H1 (cell line): ENCODE data around the gene DNAJC7. TPM values are rescaled to one million over a fixed set of nuclear protein-coding genes. Genes with fewer than 3 reads are reported as not detected.

Experiments used
- CTCF ChIA-PET: fragments of 300-600 bp; sonication (Branson Sonifier 250); formaldehyde crosslinking; loops from one replicate; lab custom pipeline; 2021; ENCODE audit not compliant: partially characterized antibody; lab: Charles Lee
- POLR2A ChIA-PET: fragments of 300-600 bp; sonication (Branson Sonifier 250); formaldehyde crosslinking; loops from one replicate; lab custom pipeline; 2021; ENCODE audit warnings: inconsistent platforms; ENCODE audit not compliant: partially characterized antibody; lab: Charles Lee
- DNase-seq, 2 experiments: peaks; one replicate each; pipeline versions ENCODE4 v3.0.0 to v3.0.0-alpha.2; 2010 to 2022; ENCODE audit warnings: low spot score in 2 of 2, low read depth in 1 of 2, mixed read lengths in 1 of 2
- FAIRE-seq: peaks from 2 replicates; lab custom pipeline; 2011; peaks lifted over from hg19 to GRCh38; lab: Jason Lieb, UNC
- H2AFZ ChIP-seq: 2 replicates; pipeline ENCODE4 v1.8.1; 2012; ENCODE audit warnings: low read length, inconsistent platforms
- H2AK5ac ChIP-seq: 2 replicates; pipeline ENCODE4 v1.6.1; 2013; ENCODE audit warnings: low read depth, low read length
- H2BK120ac ChIP-seq: replicated peaks from 2 replicates; pipeline ENCODE3; 2013; ENCODE audit warnings: low read depth, low read length, inconsistent platforms
- H2BK12ac ChIP-seq: 2 replicates; pipeline ENCODE4 v1.6.1; 2013; ENCODE audit warnings: low read depth, low read length
- H2BK15ac ChIP-seq: 2 replicates; pipeline ENCODE4 v1.6.1; 2013; ENCODE audit warnings: low read length
- H2BK20ac ChIP-seq: 2 replicates; pipeline ENCODE4 v1.6.1; 2013; ENCODE audit warnings: low read length
- H2BK5ac ChIP-seq: 2 replicates; pipeline ENCODE4 v1.6.1; 2013; ENCODE audit warnings: low read depth, low read length
- H3K14ac ChIP-seq: 2 replicates; pipeline ENCODE4 v1.6.1; 2013; ENCODE audit warnings: inconsistent platforms; ENCODE audit not compliant: insufficient read length
- H3K18ac ChIP-seq: 2 replicates; pipeline ENCODE4 v1.6.1; 2013; ENCODE audit warnings: low read length; ENCODE audit errors: extremely low read depth
- H3K23ac ChIP-seq: 2 replicates; pipeline ENCODE4 v1.6.1; 2013; ENCODE audit warnings: inconsistent platforms; ENCODE audit not compliant: insufficient read length
- H3K23me2 ChIP-seq: 2 replicates; pipeline ENCODE4 v1.6.1; 2013; ENCODE audit warnings: low read depth, low read length
- H3K27ac ChIP-seq: 2 replicates; pipeline ENCODE4 v1.6.1; 2011; ENCODE audit warnings: low read depth, low read length, inconsistent platforms
- H3K27me3 ChIP-seq, 4 experiments: replicated peaks in 1 of 4; 1 replicate in 1 of 4; 2 replicates in 3 of 4; pipeline versions ENCODE4 v1.6.1 to v1.8.1; 2011 to 2013; ENCODE audit warnings: low read length in 3 of 4, mild to moderate bottlenecking in 3 of 4, inconsistent platforms in 2 of 4, mixed read lengths in 2 of 4, moderate library complexity in 1 of 4; ENCODE audit not compliant: control insufficient read depth in 3 of 4, insufficient read depth in 3 of 4; ENCODE audit errors: extremely low read depth in 1 of 4
- H3K36me3 ChIP-seq, 4 experiments: 2 replicates each; pipeline versions ENCODE4 v1.6.1 to v1.8.1; 2011 to 2013; ENCODE audit warnings: mild to moderate bottlenecking in 4 of 4, low read length in 3 of 4, moderate library complexity in 2 of 4, control low read depth in 1 of 4, inconsistent platforms in 1 of 4; ENCODE audit not compliant: insufficient read depth in 4 of 4, control insufficient read depth in 2 of 4
- H3K4ac ChIP-seq: replicated peaks from 2 replicates; pipeline ENCODE3; 2013; ENCODE audit warnings: low read length, low read depth, mixed read lengths, inconsistent platforms; ENCODE audit not compliant: insufficient read length
- H3K4me1 ChIP-seq, 4 experiments: replicated peaks in 1 of 4; 1 replicate in 1 of 4; 2 replicates in 3 of 4; pipeline versions ENCODE4 v1.6.1 to v1.8.1; 2011 to 2013; ENCODE audit warnings: low read length in 3 of 4, inconsistent platforms in 2 of 4, mixed read lengths in 1 of 4; ENCODE audit not compliant: insufficient read depth in 4 of 4, control insufficient read depth in 3 of 4
- H3K4me2 ChIP-seq, 2 experiments: 2 replicates each; pipeline versions ENCODE4 v1.6.1 to v1.8.1; 2011 to 2013; ENCODE audit warnings: low read depth in 2 of 2, low read length in 2 of 2, control low read depth in 1 of 2, inconsistent platforms in 1 of 2, mild to moderate bottlenecking in 1 of 2; ENCODE audit not compliant: insufficient read depth in 1 of 2
- H3K4me3 ChIP-seq, 4 experiments: fragments of 200-600, 300-600 bp in 1 of 4; sonication (generic), shearing (Covaris generic), sonication (Bioruptor Twin) in 1 of 4; 2 replicates each; pipeline versions ENCODE4 v1.5.1 to v1.8.1; 2011 to 2016; ENCODE audit warnings: low read length in 4 of 4, low read depth in 3 of 4, control low read depth in 2 of 4, inconsistent platforms in 2 of 4, mild to moderate bottlenecking in 2 of 4, mixed read lengths in 1 of 4, moderate library complexity in 1 of 4; ENCODE audit not compliant: insufficient read depth in 2 of 4; ENCODE audit errors: extremely low read depth in 1 of 4
- H3K56ac ChIP-seq: replicated peaks from 2 replicates; pipeline ENCODE3; 2013; ENCODE audit warnings: low read depth, mild to moderate bottlenecking, mixed read lengths, low read length, inconsistent platforms; ENCODE audit not compliant: insufficient read length
- H3K79me1 ChIP-seq: 2 replicates; pipeline ENCODE4 v1.6.1; 2013; ENCODE audit warnings: low read depth, low read length, control low read depth
- H3K79me2 ChIP-seq, 2 experiments: 2 replicates each; pipeline versions ENCODE4 v1.6.1 to v1.8.1; 2012 to 2013; ENCODE audit warnings: low read length in 2 of 2, mild to moderate bottlenecking in 2 of 2, inconsistent platforms in 1 of 2; ENCODE audit not compliant: insufficient read depth in 2 of 2, control insufficient read depth in 1 of 2
- H3K9ac ChIP-seq, 4 experiments: replicated peaks in 1 of 4; 1 replicate in 1 of 4; 2 replicates in 3 of 4; pipeline versions ENCODE4 v1.6.1 to v1.8.1; 2011 to 2013; ENCODE audit warnings: low read depth in 3 of 4, low read length in 3 of 4, control low read depth in 2 of 4, mild to moderate bottlenecking in 2 of 4, moderate library complexity in 2 of 4, inconsistent platforms in 1 of 4; ENCODE audit errors: extremely low read depth in 1 of 4
- H3K9me3 ChIP-seq, 2 experiments: 2 replicates each; pipeline versions ENCODE4 v1.6.1 to v1.8.1; 2012 to 2013; ENCODE audit warnings: mild to moderate bottlenecking in 2 of 2, moderate library complexity in 2 of 2, control low read depth in 1 of 2, inconsistent platforms in 1 of 2, low read depth in 1 of 2, low read length in 1 of 2, mixed read lengths in 1 of 2; ENCODE audit not compliant: insufficient read depth in 2 of 2
- H4K20me1 ChIP-seq, 2 experiments: replicated peaks in 1 of 2; 2 replicates each; pipeline versions ENCODE3 to v1.8.1; 2011 to 2013; ENCODE audit warnings: inconsistent platforms in 2 of 2, low read length in 2 of 2, mild to moderate bottlenecking in 1 of 2; ENCODE audit not compliant: insufficient read depth in 2 of 2, control insufficient read depth in 1 of 2
- H4K5ac ChIP-seq: 2 replicates; pipeline ENCODE4 v1.6.1; 2013; ENCODE audit warnings: low read length, low read depth, mixed read lengths, inconsistent platforms; ENCODE audit not compliant: insufficient read length
- H4K8ac ChIP-seq: 2 replicates; pipeline ENCODE4 v1.8.0; 2013; ENCODE audit warnings: mild to moderate bottlenecking, moderate library complexity, low read length, inconsistent platforms; ENCODE audit not compliant: insufficient read depth; ENCODE audit errors: extremely low read depth
- H4K91ac ChIP-seq: replicated peaks from 2 replicates; pipeline ENCODE3; 2013; ENCODE audit warnings: low read length, mixed read lengths, inconsistent platforms; ENCODE audit not compliant: insufficient read length
- WGBS, 2 experiments: shearing (Covaris generic) in 1 of 2; methylation state at CpG; one replicate each; pipeline versions ENCODE4 v1.1.6 to v1.1.7; 2013 to 2015; ENCODE audit warnings: low lambda C conversion rate in 2 of 2, mixed read lengths in 2 of 2, inconsistent platforms in 1 of 2, low coverage in 1 of 2, missing lambda C conversion rate in 1 of 2; ENCODE audit not compliant: insufficient replicate concordance in 2 of 2, insufficient coverage in 1 of 2, insufficient read length in 1 of 2; ENCODE audit errors: extremely low coverage in 1 of 2, missing lambda C conversion rate in 1 of 2; 5-methylcytosine and 5-hydroxymethylcytosine counted together
- polyA plus RNA-seq, 7 experiments: library from polyadenylated mRNA; depleted of rRNA in 3 of 7; stranded (reverse) in 5 of 7; unstranded in 2 of 7; fragments of >200 nt in 5 of 7; fragments of 200-250 nt in 2 of 7; gene quantifications; 1 replicate in 5 of 7; 2 replicates in 1 of 7; 4 replicates in 1 of 7; pipeline versions ENCODE4 v1.2.1 to v1.2.3, GENCODE V29; 2011 to 2013; ENCODE audit warnings: missing spikeins in 2 of 7, mixed read lengths in 2 of 7
- total RNA-seq: library from RNA; stranded (reverse); fragmentation: NEBNext Ultra II Directional; extraction: Animal tissue kit (Norgen Biotek cat#: 25700); gene quantifications from 2 replicates; pipeline ENCODE4 v1.2.1, GENCODE V29; 2021

DNAJC7 gene
- total and polyA plus RNA-seq, 2 of the 8 experiments (the other 6 are each of a cell fraction or from before 2014, with no cell fraction given): 31.0 to 148 TPM

GRCh38 chr17:41967141-41967920 is 49.9 kb downstream of the DNAJC7 start:
- DNase-seq (peak in 1 of 2 experiments; percentile 59), FAIRE-seq (no peak)
- Histone ChIP-seq H3K79me2 (no peaks in the 10 kb centered on the region), H4K20me1 (peaks cover 0 to 11% of the 10 kb centered on the region in 2 experiments), H3K79me1 (peaks cover 3% of the 10 kb centered on the region; the same call in 1 of the 2 replicates), H3K9me3 (no peaks in the 10 kb centered on the region), H3K36me3 (peaks cover 0 to 7% (median 6%) of the 10 kb centered on the region in 4 experiments; a peak in 4 of 8 replicates), H2AFZ (no peak overlapping the region), H2BK120ac (no peak overlapping the region), H4K5ac (no peak overlapping the region), H3K14ac (no peak overlapping the region), H2AK5ac (0 out of 2 replicates have a peak overlapping the region, but pooled peaks have one; percentile 58), H3K9ac (peak overlapping the region; percentile 69 to 88 (median 73)), H3K4me2 (peak overlapping the region; percentile 86 to 95), H3K18ac (peak overlapping the region; percentile 32), H2BK15ac (0 out of 2 replicates have a peak overlapping the region, but pooled peaks have one; percentile 40), H4K91ac (peak overlapping the region; percentile 39), H2BK12ac (no peak overlapping the region; the same call in 1 of the 2 replicates), H3K27me3 (no peaks in the 10 kb centered on the region), H3K4me1 (peaks cover 0 to 10% (median 5%) of the 10 kb centered on the region in 4 experiments; a peak in 6 of 7 replicates), H3K4me3 (peak overlapping the region; percentile 71 to 96 (median 78)), H3K56ac (peak overlapping the region; percentile 35), H2BK20ac (no peak overlapping the region), H3K23ac (no peak overlapping the region), H3K27ac (peak overlapping the region; percentile 65), H3K23me2 (peaks cover 8% of the 10 kb centered on the region; the same call in 1 of the 2 replicates), H4K8ac (peak overlapping the region; percentile 93), H3K4ac (peak overlapping the region; percentile 32), H2BK5ac (no peak overlapping the region)
- ChIA-PET CTCF (interaction anchor here (0.6 to 11.6 kb wide), 7 partner anchors 8 to 105 kb away, joined by 3 to 205 read pairs (median 3); partner anchors contain the start of gene ACLY), POLR2A (interaction anchor here (0.9 to 6.3 kb wide), 22 partner anchors 7 to 279 kb away, joined by 3 to 67 read pairs (median 5); partner anchors contain the start of genes ACLY, DNAJC7, EIF1 and NKIRAS2)
- WGBS, 2 experiments: 37% methylated on average over 28 of the region's 39 CpGs; no CpG with 5 or more reads in 1 of the 2 experiments
